EH (cell line): Measurements from ENCODE around the gene TPM2.

ENCODE experiments used
- DNase-seq: peaks from one replicate; pipeline ENCODE4 v3.0.0-alpha.2; 2015; ENCODE audit warnings: low read depth

The TPM2 gene

GRCh38 chr9:35696520-35697215 is 6.9 kb upstream of the TPM2 start:
- DNase-seq, result peak; percentile 53

GRCh38 chr9:35695943-35696401 is 6.2 kb upstream of the TPM2 start:
- peak; percentile 30 for DNase-seq

GRCh38 chr9:35691757-35692301 is 2.1 kb upstream of the TPM2 start:
- DNase-seq, result peak; percentile 61

GRCh38 chr9:35691334-35691650 is 1.6 kb upstream of the TPM2 start:
- no peak for DNase-seq

GRCh38 chr9:35690614-35691333 is 1.0 kb upstream of the TPM2 start:
- DNase-seq, result peak; percentile 94

GRCh38 chr9:35690294-35690613 is 529 bp upstream of the TPM2 start:
- DNase-seq, result no peak

- peak; percentile 77 for DNase-seq
Measured at GRCh38 chr9:35688558-35689541, 875 bp downstream of the TPM2 start.

GRCh38 chr9:35687972-35688557 is 1.7 kb downstream of the TPM2 start:
- no peak for DNase-seq

- DNase-seq, result no peak
Measured at GRCh38 chr9:35687306-35687705, 2.4 kb downstream of the TPM2 start.

- peak; percentile 68 for DNase-seq
Measured at GRCh38 chr9:35686222-35687203, 3.2 kb downstream of the TPM2 start.

GRCh38 chr9:35685506-35685905 is 4.2 kb downstream of the TPM2 start:
- DNase-seq, result no peak

- no peak for DNase-seq
Measured at GRCh38 chr9:35684921-35685320, 4.8 kb downstream of the TPM2 start.

- no peak for DNase-seq
Measured at GRCh38 chr9:35683323-35683722, 6.4 kb downstream of the TPM2 start.

GRCh38 chr9:35682520-35683315 is 7.0 kb downstream of the TPM2 start:
- no peak for DNase-seq

- peak; percentile 48 for DNase-seq
Measured at GRCh38 chr9:35682051-35682450, 7.7 kb downstream of the TPM2 start.

GRCh38 chr9:35681341-35682002 is 8.3 kb downstream of the TPM2 start:
- peak; percentile 61 for DNase-seq

- DNase-seq, result peak; percentile 81
Measured at GRCh38 chr9:35680331-35681105, 9.2 kb downstream of the TPM2 start.

GRCh38 chr9:35679766-35680330 is 9.9 kb downstream of the TPM2 start:
- DNase-seq, result peak; percentile 67
